ENCODE data around the gene PRR20D. TPM values are rescaled to one million over a fixed set of nuclear protein-coding genes. Genes with fewer than 3 reads are reported as not detected.

The PRR20D gene
- total and polyA plus RNA-seq, 2 donors: not detected

- no peaks in the 10 kb centered on the region for H3K4me1 ChIP-seq (ENCODE audit: insufficient read depth)
- no peak overlapping the region for H3K27ac ChIP-seq (ENCODE audit: low read depth)
- 65% methylated on average over 1 of the region's 1 CpG for WGBS
- no peaks in the 10 kb centered on the region for H3K36me3 ChIP-seq (ENCODE audit: insufficient read depth)
- no peak for DNase-seq (ENCODE audit: extremely low spot score)
- no peak overlapping the region for H3K4me3 ChIP-seq (ENCODE audit: low read depth, low read length)
Observed at GRCh38 chr13:57212989-57213388, 52.6 kb downstream of the PRR20D start.

Small RNA genes within 50 kb of the gene (small RNA-seq; reads per million reads assigned to genes)
- gene PRR20FP: not detected

Other genes starting within 250 kb of the PRR20D start
- not detected for gene PRR20A, start 19.7 kb upstream of the PRR20D start, total RNA-seq
- not detected for gene PRR20A, start 19.7 kb upstream of the PRR20D start, polyA plus RNA-seq
- not detected for gene PRR20B, start 13.1 kb upstream of the PRR20D start, total RNA-seq
- gene PRR20B, start 13.1 kb upstream of the PRR20D start, polyA plus RNA-seq: not detected
- not detected for gene PRR20C, start 6.6 kb upstream of the PRR20D start, total RNA-seq
- gene PRR20C, start 6.6 kb upstream of the PRR20D start, polyA plus RNA-seq: not detected
- gene PRR20E, start 6.6 kb downstream of the PRR20D start, total RNA-seq: not detected
- not detected for gene PRR20E, start 6.6 kb downstream of the PRR20D start, polyA plus RNA-seq

All from urinary bladder (tissue), 4 donors.